A549 (cell line): Measurements from ENCODE around the gene CDYL. TPM values are rescaled to one million over a fixed set of nuclear protein-coding genes. Genes with fewer than 3 reads are reported as not detected.

Source experiments
- ATAC-seq, 2 experiments: fragments of 200-7000 bp in 1 of 2; fragments of >200 bp in 1 of 2; cut with Nextera tagmentation in 1 of 2; cut with Tn5 transposase in 1 of 2; 3 replicates each; pipeline versions ENCODE4 v1.8.0 to v1.9.1; 2018 to 2020; ENCODE audit warnings: mild to moderate bottlenecking in 1 of 2, moderate library complexity in 1 of 2
- CTCF ChIA-PET: fragments of 300-600 bp; sonication (Branson Sonifier 250); formaldehyde crosslinking; extraction: SDS; loops from one replicate; lab custom pipeline; 2021; ENCODE audit warnings: antibody characterized with exemption, inconsistent platforms; lab: Yijun Ruan, JAX
- POLR2A ChIA-PET: fragments of 350-600 bp; formaldehyde crosslinking; extraction: SDS; loops from one replicate; lab custom pipeline; 2021; ENCODE audit warnings: antibody characterized with exemption, inconsistent platforms; lab: Yijun Ruan, JAX
- DNase-seq, 2 experiments: peaks; one replicate each; pipeline versions ENCODE4 v3.0.0 to v3.0.0-alpha.2; 2011 to 2016; ENCODE audit warnings: low read depth in 1 of 2, low spot score in 1 of 2
- FAIRE-seq: peaks from 2 replicates; lab custom pipeline; 2011; peaks lifted over from hg19 to GRCh38; lab: Jason Lieb, UNC
- H3K27ac ChIP-seq, 2 experiments: fragments of >200 bp; sonication (Bioruptor Twin); formaldehyde crosslinking; 3 replicates each; pipeline ENCODE4 v1.5.1; 2016 to 2017
- H3K4me1 ChIP-seq: fragments of >200 bp; sonication (Bioruptor Twin); formaldehyde crosslinking; 3 replicates; pipeline ENCODE4 v1.6.1; 2016
- H3K4me2 ChIP-seq: fragments of >200 bp; sonication (Bioruptor Twin); formaldehyde crosslinking; 3 replicates; pipeline ENCODE4 v1.6.1; 2016
- H3K4me3 ChIP-seq: fragments of >200 bp; sonication (Bioruptor Twin); formaldehyde crosslinking; 3 replicates; pipeline ENCODE4 v1.5.1; 2016
- H3K9me3 ChIP-seq: fragments of >200 bp; sonication (Bioruptor Twin); formaldehyde crosslinking; 3 replicates; pipeline ENCODE4 v1.6.1; 2016
- BHLHE40 ChIP-seq: IDR thresholded peaks from 2 replicates; pipeline ENCODE4 v1.6.1; 2012; ENCODE audit warnings: low read depth, low read length, inconsistent platforms
- HEYL ChIP-seq: fragments of 250-450 bp; sonication (Bioruptor Pico); IDR thresholded peaks from 2 replicates; pipeline ENCODE4 v1.8.0; 2021; ENCODE audit warnings: mild to moderate bottlenecking, moderate library complexity
- HOXB13 ChIP-seq: fragments of 250-450 bp; sonication (Bioruptor Pico); IDR thresholded peaks from 2 replicates; pipeline ENCODE4 v1.5.0; 2020; ENCODE audit warnings: low read depth, mild to moderate bottlenecking, moderate library complexity
- HOXB5 ChIP-seq: fragments of 250-450 bp; sonication (Bioruptor Pico); IDR thresholded peaks from 2 replicates; pipeline ENCODE4 v1.5.0; 2020; ENCODE audit warnings: mild to moderate bottlenecking, moderate library complexity
- NFE2L2 ChIP-seq: fragments of 150-350 bp; conservative IDR thresholded peaks from 2 replicates; pipeline ENCODE4 v1.6.1; 2014; ENCODE audit warnings: low read length
- RARB ChIP-seq: fragments of 250-450 bp; sonication (Bioruptor Pico); IDR thresholded peaks from 2 replicates; pipeline ENCODE4 v1.8.0; 2021; ENCODE audit warnings: mild to moderate bottlenecking, moderate library complexity
- RCOR1 ChIP-seq: fragments of 150-350 bp; IDR thresholded peaks from 2 replicates; pipeline ENCODE4 v1.6.1; 2014; ENCODE audit warnings: antibody characterized with exemption, low read length, low read depth
- TP53 ChIP-seq: fragments of 250-450 bp; sonication (Bioruptor Pico); IDR thresholded peaks from 2 replicates; pipeline ENCODE4 v1.5.0; 2021; ENCODE audit warnings: mild to moderate bottlenecking, moderate library complexity
- ZFP36 ChIP-seq: fragments of 450-650 bp; IDR thresholded peaks from 2 replicates; pipeline ENCODE4 v1.6.1; 2014; ENCODE audit warnings: borderline replicate concordance; ENCODE audit not compliant: partially characterized antibody
- WGBS: methylation state at CpG from one replicate; pipeline ENCODE4 v1.1.6; 2017; ENCODE audit errors: missing lambda C conversion rate; 5-methylcytosine and 5-hydroxymethylcytosine counted together
- polyA plus RNA-seq, 4 experiments: library from polyadenylated mRNA; depleted of rRNA in 3 of 4; stranded (reverse); fragments of >200 nt; fragmentation: RNase III in 1 of 4; extraction: RNeasy Plus Mini Kit Qiagen cat#74134 plus additional on column Dnase treatment in 1 of 4; gene quantifications; 2 replicates in 3 of 4; 3 replicates in 1 of 4; pipeline ENCODE4 v1.2.3, GENCODE V29; 2011 to 2017
- TF ChIP-seq, protein P1 (sequence below): IDR thresholded peaks from 2 replicates; pipeline ENCODE4 v1.6.1; 2012; ENCODE audit warnings: low read depth, borderline replicate concordance
- TF ChIP-seq, protein P2 (sequence below): fragments of 200-600 bp; sonication (generic); IDR thresholded peaks from 2 replicates; pipeline ENCODE4 v1.6.1; 2016; ENCODE audit warnings: antibody characterized with exemption, mild to moderate bottlenecking, moderate library complexity
- TF ChIP-seq, protein P3 (sequence below): fragments of >200 bp; sonication (Bioruptor Twin); formaldehyde crosslinking; IDR thresholded peaks from 3 replicates; pipeline ENCODE4 v1.6.1; 2016
- TF ChIP-seq, protein P4 (sequence below): fragments of 150-350 bp; IDR thresholded peaks from 2 replicates; pipeline ENCODE4 v1.6.1; 2014; ENCODE audit warnings: low read depth, mild to moderate bottlenecking, low read length

CDYL gene
- polyA plus RNA-seq, 2 of the 4 experiments (the other 2 are of a cell fraction), result 18.6 to 42.7 TPM

DNA sequence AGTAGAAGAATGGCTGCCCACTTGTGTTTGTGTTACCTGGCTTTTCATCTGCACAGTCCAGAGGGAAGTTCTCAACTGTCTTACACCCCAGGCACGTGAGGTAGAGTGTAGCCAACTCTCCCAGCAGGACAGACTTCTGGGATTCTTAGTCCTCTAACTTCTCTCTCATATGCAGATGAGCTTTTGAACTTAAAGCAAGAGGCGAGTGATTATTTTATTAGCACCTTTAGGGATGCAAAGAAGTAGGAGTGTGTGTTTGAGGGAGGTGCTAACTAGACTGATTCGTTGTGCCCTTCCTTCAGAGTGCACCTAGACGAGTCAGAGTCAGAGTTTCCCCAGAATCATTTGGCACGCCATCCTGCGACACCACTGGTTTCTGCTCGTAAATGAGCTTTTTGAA is 10.8 kb downstream of the CDYL start:
- Histone ChIP-seq H3K9me3 (no peaks in the 10 kb centered on the region), H3K4me1 (peaks cover 8% of the 10 kb centered on the region; the same call in 2 of the 3 replicates), H3K4me2 (no peak overlapping the region), H3K4me3 (no peak overlapping the region), H3K27ac (no peak overlapping the region)
- 92% methylated on average over 7 of the region's 7 CpGs for WGBS
- ChIA-PET CTCF (no interaction called here), POLR2A (no interaction called here)
- DNase-seq (no peak), ATAC-seq (no peak), FAIRE-seq (no peak)
- TF ChIP-seq, protein P1, sequence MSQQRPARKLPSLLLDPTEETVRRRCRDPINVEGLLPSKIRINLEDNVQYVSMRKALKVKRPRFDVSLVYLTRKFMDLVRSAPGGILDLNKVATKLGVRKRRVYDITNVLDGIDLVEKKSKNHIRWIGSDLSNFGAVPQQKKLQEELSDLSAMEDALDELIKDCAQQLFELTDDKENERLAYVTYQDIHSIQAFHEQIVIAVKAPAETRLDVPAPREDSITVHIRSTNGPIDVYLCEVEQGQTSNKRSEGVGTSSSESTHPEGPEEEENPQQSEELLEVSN, result no peak
- TF ChIP-seq BHLHE40 (no peak), RCOR1 (no peak), HOXB13 (no peak)

DNA sequence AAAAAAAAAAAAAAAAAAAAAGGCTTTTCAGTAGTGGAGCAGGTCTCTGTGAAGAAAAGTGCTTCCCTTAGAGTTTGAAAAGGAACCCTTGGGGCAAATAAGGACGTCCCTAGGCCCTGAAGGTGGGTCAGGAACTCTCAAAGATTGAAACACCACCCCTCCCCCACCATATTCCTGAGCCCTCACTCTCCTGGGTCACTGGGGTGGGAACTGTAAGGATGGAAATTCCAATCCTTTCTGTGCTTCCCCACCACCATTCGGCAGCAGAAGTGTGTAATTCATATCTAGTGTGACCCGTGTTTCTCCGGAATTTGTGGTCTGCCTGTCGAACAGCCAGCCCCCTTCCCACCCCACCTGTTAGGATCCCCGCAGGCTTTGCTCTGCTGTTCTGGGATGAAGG is 12.3 kb downstream of the CDYL start:
- WGBS, result 79% methylated on average over 2 of the region's 6 CpGs
- Histone ChIP-seq H3K27ac (no peak overlapping the region), H3K4me2 (no peak overlapping the region), H3K4me1 (peaks cover 8% of the 10 kb centered on the region), H3K9me3 (no peaks in the 10 kb centered on the region), H3K4me3 (no peak overlapping the region)
- TF ChIP-seq TP53 (CRISPR knock-in tag) (no peak), NFE2L2 (no peak), ZFP36 (no peak)
- TF ChIP-seq, protein P2, sequence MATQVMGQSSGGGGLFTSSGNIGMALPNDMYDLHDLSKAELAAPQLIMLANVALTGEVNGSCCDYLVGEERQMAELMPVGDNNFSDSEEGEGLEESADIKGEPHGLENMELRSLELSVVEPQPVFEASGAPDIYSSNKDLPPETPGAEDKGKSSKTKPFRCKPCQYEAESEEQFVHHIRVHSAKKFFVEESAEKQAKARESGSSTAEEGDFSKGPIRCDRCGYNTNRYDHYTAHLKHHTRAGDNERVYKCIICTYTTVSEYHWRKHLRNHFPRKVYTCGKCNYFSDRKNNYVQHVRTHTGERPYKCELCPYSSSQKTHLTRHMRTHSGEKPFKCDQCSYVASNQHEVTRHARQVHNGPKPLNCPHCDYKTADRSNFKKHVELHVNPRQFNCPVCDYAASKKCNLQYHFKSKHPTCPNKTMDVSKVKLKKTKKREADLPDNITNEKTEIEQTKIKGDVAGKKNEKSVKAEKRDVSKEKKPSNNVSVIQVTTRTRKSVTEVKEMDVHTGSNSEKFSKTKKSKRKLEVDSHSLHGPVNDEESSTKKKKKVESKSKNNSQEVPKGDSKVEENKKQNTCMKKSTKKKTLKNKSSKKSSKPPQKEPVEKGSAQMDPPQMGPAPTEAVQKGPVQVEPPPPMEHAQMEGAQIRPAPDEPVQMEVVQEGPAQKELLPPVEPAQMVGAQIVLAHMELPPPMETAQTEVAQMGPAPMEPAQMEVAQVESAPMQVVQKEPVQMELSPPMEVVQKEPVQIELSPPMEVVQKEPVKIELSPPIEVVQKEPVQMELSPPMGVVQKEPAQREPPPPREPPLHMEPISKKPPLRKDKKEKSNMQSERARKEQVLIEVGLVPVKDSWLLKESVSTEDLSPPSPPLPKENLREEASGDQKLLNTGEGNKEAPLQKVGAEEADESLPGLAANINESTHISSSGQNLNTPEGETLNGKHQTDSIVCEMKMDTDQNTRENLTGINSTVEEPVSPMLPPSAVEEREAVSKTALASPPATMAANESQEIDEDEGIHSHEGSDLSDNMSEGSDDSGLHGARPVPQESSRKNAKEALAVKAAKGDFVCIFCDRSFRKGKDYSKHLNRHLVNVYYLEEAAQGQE, result no peak
- FAIRE-seq (no peak), ATAC-seq (no peak), DNase-seq (no peak)
- POLR2A ChIA-PET, result no interaction called here
- CTCF ChIA-PET, result no interaction called here

DNA sequence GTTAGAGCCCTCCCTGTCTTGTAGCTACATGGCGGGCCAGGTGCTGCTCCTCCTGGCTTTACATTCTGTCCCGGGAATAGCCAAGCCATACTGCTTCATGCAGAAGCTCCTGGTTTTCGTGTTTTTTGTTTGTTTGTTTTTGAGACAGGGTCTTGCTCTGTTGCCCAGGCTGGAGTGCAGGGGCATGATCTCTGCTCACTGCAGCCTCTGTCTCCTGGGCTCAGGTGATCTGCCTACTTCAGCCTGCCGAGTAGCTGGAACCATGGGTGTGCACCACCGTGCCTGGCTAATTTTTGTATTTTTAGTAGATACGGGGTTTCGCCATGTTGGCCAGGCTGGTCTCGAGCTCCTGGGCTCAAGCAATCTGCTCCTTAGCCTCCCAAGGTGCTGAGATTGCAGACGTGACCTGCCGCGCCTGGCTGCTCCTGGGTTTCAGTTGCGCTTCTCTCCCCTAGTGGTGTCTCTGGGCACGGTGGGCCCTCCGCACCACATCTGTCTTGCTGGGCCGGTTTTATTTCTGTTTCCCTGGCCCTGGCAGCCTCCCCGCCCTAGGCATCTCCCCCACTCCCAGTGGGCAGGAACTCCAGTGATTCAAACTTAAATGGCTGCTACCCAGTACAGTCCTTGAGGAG is 12.9 kb downstream of the CDYL start:
- TF ChIP-seq, protein P3, sequence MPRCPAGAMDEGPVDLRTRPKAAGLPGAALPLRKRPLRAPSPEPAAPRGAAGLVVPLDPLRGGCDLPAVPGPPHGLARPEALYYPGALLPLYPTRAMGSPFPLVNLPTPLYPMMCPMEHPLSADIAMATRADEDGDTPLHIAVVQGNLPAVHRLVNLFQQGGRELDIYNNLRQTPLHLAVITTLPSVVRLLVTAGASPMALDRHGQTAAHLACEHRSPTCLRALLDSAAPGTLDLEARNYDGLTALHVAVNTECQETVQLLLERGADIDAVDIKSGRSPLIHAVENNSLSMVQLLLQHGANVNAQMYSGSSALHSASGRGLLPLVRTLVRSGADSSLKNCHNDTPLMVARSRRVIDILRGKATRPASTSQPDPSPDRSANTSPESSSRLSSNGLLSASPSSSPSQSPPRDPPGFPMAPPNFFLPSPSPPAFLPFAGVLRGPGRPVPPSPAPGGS, result no peak
- TF ChIP-seq, protein P4, sequence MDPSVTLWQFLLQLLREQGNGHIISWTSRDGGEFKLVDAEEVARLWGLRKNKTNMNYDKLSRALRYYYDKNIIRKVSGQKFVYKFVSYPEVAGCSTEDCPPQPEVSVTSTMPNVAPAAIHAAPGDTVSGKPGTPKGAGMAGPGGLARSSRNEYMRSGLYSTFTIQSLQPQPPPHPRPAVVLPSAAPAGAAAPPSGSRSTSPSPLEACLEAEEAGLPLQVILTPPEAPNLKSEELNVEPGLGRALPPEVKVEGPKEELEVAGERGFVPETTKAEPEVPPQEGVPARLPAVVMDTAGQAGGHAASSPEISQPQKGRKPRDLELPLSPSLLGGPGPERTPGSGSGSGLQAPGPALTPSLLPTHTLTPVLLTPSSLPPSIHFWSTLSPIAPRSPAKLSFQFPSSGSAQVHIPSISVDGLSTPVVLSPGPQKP, result no peak
- TF ChIP-seq RARB (CRISPR knock-in tag) (no peak), HOXB5 (CRISPR knock-in tag) (no peak), HEYL (CRISPR knock-in tag) (no peak)
- TF ChIP-seq, all 56 proteins: peak for 0
- FAIRE-seq (no peak), DNase-seq (no peak), ATAC-seq (no peak; a peak in 1 of 6 replicates)
- WGBS, result 87% methylated on average over 13 of the region's 16 CpGs
- Histone ChIP-seq H3K4me1 (peaks cover 14% of the 10 kb centered on the region), H3K4me3 (no peak overlapping the region), H3K27ac (no peak overlapping the region), H3K4me2 (no peak overlapping the region), H3K9me3 (no peaks in the 10 kb centered on the region)
- POLR2A ChIA-PET, result no interaction called here
- CTCF ChIA-PET, result interaction anchor here (1.5 to 2.0 kb wide), 3 partner anchors 11 to 59 kb away, joined by 4 to 9 read pairs (median 5); no protein-coding TSS in a partner anchor
